Measurements from ENCODE around the gene AUTS2. TPM values are rescaled to one million over a fixed set of nuclear protein-coding genes. Genes with fewer than 3 reads are reported as not detected.

Gene AUTS2
- total RNA-seq, 1 donor from 2014 or later: 9.9 TPM

DNA sequence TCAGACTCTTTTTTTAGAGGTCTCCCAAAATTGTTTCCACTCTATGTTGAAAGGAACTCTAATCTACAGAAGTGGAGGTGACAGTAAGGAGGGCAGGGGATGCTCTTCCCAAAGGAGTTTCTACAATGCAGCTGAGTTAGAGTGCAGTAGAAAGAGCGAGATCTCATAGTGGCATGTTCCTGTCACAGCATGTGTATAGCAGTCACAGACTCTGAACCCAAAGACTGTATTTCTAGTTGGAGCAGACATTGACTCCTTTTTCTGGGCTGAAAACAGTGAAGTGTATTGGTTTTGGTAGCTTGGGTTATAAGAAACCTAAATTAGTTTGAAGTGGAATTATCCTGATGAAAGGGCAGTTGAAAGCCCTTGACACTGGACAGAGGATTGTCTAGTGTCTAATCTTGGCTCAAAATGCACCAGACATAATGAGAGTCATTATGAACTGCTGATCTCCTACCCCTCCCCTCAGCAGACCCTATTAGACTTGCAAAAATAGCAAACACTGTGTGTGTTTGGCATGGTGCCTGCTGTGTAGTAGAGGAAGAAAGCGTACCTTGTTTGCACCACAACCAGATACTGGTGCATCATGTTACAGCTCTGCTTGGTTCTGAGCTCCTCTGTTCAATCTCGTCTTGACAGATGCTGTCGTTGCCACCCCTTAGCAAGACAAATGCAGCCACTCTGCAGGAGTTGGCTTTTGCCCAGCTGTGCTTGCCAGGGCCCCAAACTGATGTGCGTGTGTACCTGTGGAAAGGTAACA, 336.0 kb downstream of the AUTS2 start:
- TF ChIP-seq, protein P1, sequence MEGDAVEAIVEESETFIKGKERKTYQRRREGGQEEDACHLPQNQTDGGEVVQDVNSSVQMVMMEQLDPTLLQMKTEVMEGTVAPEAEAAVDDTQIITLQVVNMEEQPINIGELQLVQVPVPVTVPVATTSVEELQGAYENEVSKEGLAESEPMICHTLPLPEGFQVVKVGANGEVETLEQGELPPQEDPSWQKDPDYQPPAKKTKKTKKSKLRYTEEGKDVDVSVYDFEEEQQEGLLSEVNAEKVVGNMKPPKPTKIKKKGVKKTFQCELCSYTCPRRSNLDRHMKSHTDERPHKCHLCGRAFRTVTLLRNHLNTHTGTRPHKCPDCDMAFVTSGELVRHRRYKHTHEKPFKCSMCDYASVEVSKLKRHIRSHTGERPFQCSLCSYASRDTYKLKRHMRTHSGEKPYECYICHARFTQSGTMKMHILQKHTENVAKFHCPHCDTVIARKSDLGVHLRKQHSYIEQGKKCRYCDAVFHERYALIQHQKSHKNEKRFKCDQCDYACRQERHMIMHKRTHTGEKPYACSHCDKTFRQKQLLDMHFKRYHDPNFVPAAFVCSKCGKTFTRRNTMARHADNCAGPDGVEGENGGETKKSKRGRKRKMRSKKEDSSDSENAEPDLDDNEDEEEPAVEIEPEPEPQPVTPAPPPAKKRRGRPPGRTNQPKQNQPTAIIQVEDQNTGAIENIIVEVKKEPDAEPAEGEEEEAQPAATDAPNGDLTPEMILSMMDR (IDR thresholded peaks at IDR 0.05; ENCODE audit: insufficient read depth, low read length, poor library complexity, severe bottlenecking): no peak
- Histone ChIP-seq H3K4me3 (ENCODE audit: low read depth, low read length) (no peak overlapping the region), H3K27me3 (ENCODE audit: control insufficient read depth, insufficient read depth, low read length) (no peaks in the 10 kb centered on the region), H3K36me3 (ENCODE audit: control insufficient read depth, insufficient read depth, low read length) (no peaks in the 10 kb centered on the region)
- DNase-seq (ENCODE audit: low read depth): no peak

DNA sequence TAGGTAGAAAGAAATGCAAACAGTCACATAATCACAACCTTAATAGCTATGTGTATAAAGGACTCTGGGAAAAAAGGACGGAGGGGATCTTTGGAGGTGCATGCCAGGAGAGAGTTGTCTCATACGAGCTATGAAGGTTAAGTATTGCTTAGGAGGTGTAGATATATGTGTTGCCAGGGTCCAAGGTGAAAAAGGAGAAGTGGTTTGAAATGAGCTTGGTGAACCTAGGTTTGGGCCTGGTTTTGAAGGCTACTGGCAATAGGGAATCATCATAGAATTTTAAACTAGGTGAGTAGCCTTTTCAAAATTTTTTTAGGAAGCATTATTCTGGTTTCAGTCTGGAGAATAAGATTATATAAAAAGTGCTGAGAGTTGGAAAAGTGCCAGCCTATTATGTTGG, 336.8 kb downstream of the AUTS2 start:
- DNase-seq (ENCODE audit: low read depth): no peak
- TF ChIP-seq, protein P1 (IDR thresholded peaks at IDR 0.05; ENCODE audit: insufficient read depth, low read length, poor library complexity, severe bottlenecking): no peak
- Histone ChIP-seq H3K36me3 (ENCODE audit: control insufficient read depth, insufficient read depth, low read length) (no peaks in the 10 kb centered on the region), H3K4me3 (ENCODE audit: low read depth, low read length) (no peak overlapping the region), H3K27me3 (ENCODE audit: control insufficient read depth, insufficient read depth, low read length) (no peaks in the 10 kb centered on the region)

DNA sequence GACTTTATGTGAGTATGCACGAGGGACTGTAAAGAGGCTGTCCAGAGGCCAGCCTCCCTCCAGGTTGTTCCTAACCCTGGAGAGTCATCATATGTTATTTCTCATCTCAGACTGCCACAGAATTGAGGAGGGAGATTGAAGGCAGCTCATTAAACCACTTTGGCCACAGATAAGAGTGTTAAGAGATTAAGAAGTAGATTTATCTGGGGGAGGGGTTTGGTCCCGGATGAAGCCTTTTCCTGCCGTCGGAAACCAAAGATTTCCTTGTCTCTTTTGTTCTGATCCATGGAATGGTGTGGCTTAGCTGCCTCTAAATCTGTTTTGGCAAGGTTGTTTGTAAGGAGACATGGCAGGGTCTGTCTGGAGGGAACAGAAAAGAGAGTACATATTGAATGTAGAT, 338.8 kb downstream of the AUTS2 start:
- DNase-seq (ENCODE audit: low read depth): no peak
- Histone ChIP-seq H3K27me3 (ENCODE audit: control insufficient read depth, insufficient read depth, low read length) (no peaks in the 10 kb centered on the region), H3K36me3 (ENCODE audit: control insufficient read depth, insufficient read depth, low read length) (no peaks in the 10 kb centered on the region), H3K4me3 (ENCODE audit: low read depth, low read length) (no peak overlapping the region)
- TF ChIP-seq, protein P1 (IDR thresholded peaks at IDR 0.05; ENCODE audit: insufficient read depth, low read length, poor library complexity, severe bottlenecking): no peak

DNA sequence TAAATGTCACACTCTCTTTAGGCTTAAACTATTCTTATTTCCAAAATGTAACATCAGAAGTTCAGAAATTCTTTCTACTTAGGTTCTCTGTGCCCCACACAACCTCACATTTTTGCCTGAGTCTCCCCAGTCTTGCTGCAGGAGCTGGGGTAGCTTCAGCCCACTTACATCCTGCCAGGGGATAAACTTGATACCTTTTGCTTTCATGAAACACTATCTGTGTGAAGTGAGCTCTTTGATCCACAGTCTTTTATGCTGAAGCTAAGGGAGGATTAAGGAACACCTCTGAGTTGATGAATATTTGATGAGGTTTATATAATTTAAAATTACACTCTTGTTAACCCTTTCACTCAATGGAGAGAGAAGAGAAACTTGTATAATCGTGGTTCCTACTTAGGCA, 341.0 kb downstream of the AUTS2 start:
- TF ChIP-seq, protein P1 (IDR thresholded peaks at IDR 0.05; ENCODE audit: insufficient read depth, low read length, poor library complexity, severe bottlenecking): no peak
- DNase-seq (ENCODE audit: low read depth): no peak
- Histone ChIP-seq H3K36me3 (ENCODE audit: control insufficient read depth, insufficient read depth, low read length) (no peaks in the 10 kb centered on the region), H3K4me3 (ENCODE audit: low read depth, low read length) (no peak overlapping the region), H3K27me3 (ENCODE audit: control insufficient read depth, insufficient read depth, low read length) (no peaks in the 10 kb centered on the region)

DNA sequence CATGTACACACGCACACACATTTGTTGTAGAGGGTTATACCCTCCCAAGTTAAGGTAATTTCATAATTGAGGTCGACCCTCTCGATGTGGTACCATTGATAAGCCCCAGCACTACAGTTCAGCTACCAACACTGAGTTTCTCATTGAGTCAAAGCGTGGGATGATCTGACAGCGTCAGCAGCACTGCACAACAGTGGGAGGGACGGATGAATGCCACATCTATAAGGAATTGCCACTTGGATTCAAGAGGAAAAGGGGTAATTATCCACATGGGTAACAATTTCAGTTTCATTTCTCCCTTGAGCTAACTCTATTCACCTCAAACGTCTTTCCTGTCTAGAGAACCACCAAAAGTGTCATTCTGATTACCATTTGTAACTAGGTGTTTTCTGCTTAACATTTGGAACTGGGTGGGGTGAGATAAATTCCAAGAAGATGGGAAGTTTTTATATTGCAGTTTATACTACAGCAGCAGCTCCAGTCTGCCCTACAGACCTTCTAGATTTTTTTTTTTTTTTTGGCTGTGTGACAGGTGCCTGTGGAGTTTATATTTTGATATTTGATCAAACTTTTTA, 342.9 kb downstream of the AUTS2 start:
- TF ChIP-seq, protein P1 (IDR thresholded peaks at IDR 0.05; ENCODE audit: insufficient read depth, low read length, poor library complexity, severe bottlenecking): no peak
- H3K27me3 ChIP-seq (ENCODE audit: control insufficient read depth, insufficient read depth, low read length): no peaks in the 10 kb centered on the region
- no peak overlapping the region for H3K4me3 ChIP-seq (ENCODE audit: low read depth, low read length)
- no peak for DNase-seq (ENCODE audit: low read depth)
- H3K36me3 ChIP-seq (ENCODE audit: control insufficient read depth, insufficient read depth, low read length): no peaks in the 10 kb centered on the region

Measured in kidney epithelial cell (primary cell).